GM18526 (cell line): ENCODE results near the gene LHFPL6.

Experiments used
- POLR2A ChIP-seq: IDR thresholded peaks from 3 replicates; pipeline ENCODE4 v1.6.1; 2011; ENCODE audit not compliant: insufficient read length; ENCODE audit errors: extremely low read depth

LHFPL6 gene

GRCh38 chr13:39540929-39541605 lies 61.9 kb downstream of the LHFPL6 start:
- TF ChIP-seq POLR2A = no peak

- TF ChIP-seq POLR2A = no peak
These were observed 63.9 kb downstream of the LHFPL6 start for GRCh38 chr13:39538816-39539790.

GRCh38 chr13:39536906-39537305 lies 66.1 kb downstream of the LHFPL6 start:
- TF ChIP-seq POLR2A = no peak

- no peak for TF ChIP-seq POLR2A
These were observed 66.7 kb downstream of the LHFPL6 start for GRCh38 chr13:39536274-39536673.

GRCh38 chr13:39533651-39534150 lies 69.3 kb downstream of the LHFPL6 start:
- TF ChIP-seq POLR2A = no peak

- no peak for TF ChIP-seq POLR2A
These were observed 71.3 kb downstream of the LHFPL6 start for GRCh38 chr13:39531646-39532045.

- TF ChIP-seq POLR2A = no peak
These were observed 72.1 kb downstream of the LHFPL6 start for GRCh38 chr13:39530916-39531315.

- no peak for TF ChIP-seq POLR2A
These were observed 74.4 kb downstream of the LHFPL6 start for GRCh38 chr13:39528661-39528980.

GRCh38 chr13:39527961-39528660 lies 74.9 kb downstream of the LHFPL6 start:
- no peak for TF ChIP-seq POLR2A

GRCh38 chr13:39527301-39527700 lies 75.7 kb downstream of the LHFPL6 start:
- no peak for TF ChIP-seq POLR2A

GRCh38 chr13:39526499-39526898 lies 76.5 kb downstream of the LHFPL6 start:
- no peak for TF ChIP-seq POLR2A

GRCh38 chr13:39525506-39525905 lies 77.5 kb downstream of the LHFPL6 start:
- no peak for TF ChIP-seq POLR2A

GRCh38 chr13:39524795-39525194 lies 78.2 kb downstream of the LHFPL6 start:
- no peak for TF ChIP-seq POLR2A

- TF ChIP-seq POLR2A = no peak
These were observed 80.7 kb downstream of the LHFPL6 start for GRCh38 chr13:39522329-39522728.

GRCh38 chr13:39521701-39522100 lies 81.3 kb downstream of the LHFPL6 start:
- no peak for TF ChIP-seq POLR2A
